Activated CD4-positive, CD25-positive, alpha-beta regulatory T cell (primary cell): ENCODE measurements around the gene CCL13.
"Not testable (repeated sequence)": the region's sequence is repeated elsewhere in the genome, so short reads cannot be mapped to it uniquely, and the experiment has no call there.

Source experiments
- DNase-seq, 4 experiments: peaks; one replicate each; lab custom pipeline; 2025; lab: John Stamatoyannopoulos, UW

CCL13 gene

GRCh38 chr17:34356194-34356593 is at the start of gene CCL13:
CCL13 (plus strand) TSS chr17:34356480; CDS start chr17:34356527, 47 bp downstream.
- DNase-seq, result no peak

GRCh38 chr17:34307110-34307509 is 49.2 kb upstream of the CCL13 start:
- DNase-seq, result no peak

GRCh38 chr17:34308371-34308770 is 47.9 kb upstream of the CCL13 start:
- DNase-seq, result no peak

- DNase-seq, result no peak
Observed at GRCh38 chr17:34311291-34311690, 45.0 kb upstream of the CCL13 start.

GRCh38 chr17:34312080-34312479 is 44.2 kb upstream of the CCL13 start:
- no peak for DNase-seq

- DNase-seq, result no peak
Observed at GRCh38 chr17:34313164-34313563, 43.1 kb upstream of the CCL13 start.

GRCh38 chr17:34314279-34314678 is 42.0 kb upstream of the CCL13 start:
- DNase-seq, result no peak

GRCh38 chr17:34318474-34318873 is 37.8 kb upstream of the CCL13 start:
- no peak for DNase-seq

GRCh38 chr17:34319039-34319483 is 37.2 kb upstream of the CCL13 start, which contains the start of gene CCL8:
CCL8 (plus strand) TSS chr17:34319435; CDS start chr17:34319502, 67 bp downstream.
- no peak for DNase-seq

- DNase-seq, result no peak
Observed at GRCh38 chr17:34321964-34322363, 34.3 kb upstream of the CCL13 start.

- not testable (repeated sequence) for DNase-seq
Observed at GRCh38 chr17:34327580-34327979, 28.7 kb upstream of the CCL13 start.

- DNase-seq, result no peak
Observed at GRCh38 chr17:34337701-34338100, 18.6 kb upstream of the CCL13 start.

GRCh38 chr17:34339138-34339770 is 17.0 kb upstream of the CCL13 start:
- no peak for DNase-seq

- DNase-seq, result no peak
Observed at GRCh38 chr17:34341916-34342315, 14.4 kb upstream of the CCL13 start.

- DNase-seq, result no peak
Observed at GRCh38 chr17:34347063-34347462, 9.2 kb upstream of the CCL13 start.

- DNase-seq, result no peak
Observed at GRCh38 chr17:34349751-34350150, 6.5 kb upstream of the CCL13 start.

GRCh38 chr17:34351096-34351495 is 5.2 kb upstream of the CCL13 start:
- DNase-seq, result no peak

GRCh38 chr17:34352191-34352590 is 4.1 kb upstream of the CCL13 start:
- DNase-seq, result no peak

- no peak for DNase-seq
Observed at GRCh38 chr17:34354637-34355036, 1.6 kb upstream of the CCL13 start.

- DNase-seq, result no peak
Observed at GRCh38 chr17:34357398-34357797, 1.1 kb downstream of the CCL13 start.

GRCh38 chr17:34358631-34359030 is 2.4 kb downstream of the CCL13 start:
- no peak for DNase-seq

- no peak for DNase-seq
Observed at GRCh38 chr17:34360601-34361270, 4.5 kb downstream of the CCL13 start.

- peak in 3 of 4 experiments; percentile 2 to 41 (median 4) for DNase-seq
Observed at GRCh38 chr17:34361478-34362061, 5.3 kb downstream of the CCL13 start.
